NOMO-1 (cell line): ENCODE results near the gene UBAP1.
A peak's percentile ranks its signal among the peaks of the same experiment; 100 is the strongest.
"Not testable (repeated sequence)": the region's sequence is repeated elsewhere in the genome, so short reads cannot be mapped to it uniquely, and the experiment has no call there.

Experiments
- DNase-seq, 2 experiments: peaks; one replicate each; lab custom pipeline; 2025; ENCODE audit not compliant: unreplicated experiment in 2 of 2; lab: John Stamatoyannopoulos, UW

Gene UBAP1

DNA sequence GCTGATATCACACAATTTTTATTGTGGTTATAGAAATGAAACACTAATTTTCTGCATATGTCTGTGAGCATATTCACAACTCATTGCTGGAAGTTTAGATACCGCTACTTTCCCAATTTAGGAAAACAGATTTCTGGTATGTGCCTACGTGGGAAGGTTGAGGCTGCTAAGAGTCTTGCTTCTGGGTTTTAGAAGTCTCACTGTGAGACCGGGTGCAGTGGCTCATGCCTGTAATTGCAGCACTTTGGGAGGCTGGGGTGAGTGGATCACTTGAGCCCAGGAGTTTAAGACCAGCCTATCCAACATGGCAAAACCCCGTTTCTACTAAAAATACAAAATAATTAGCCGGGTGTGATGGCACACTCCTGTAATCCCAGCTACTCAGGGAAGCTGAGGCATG is 39.6 kb downstream of the UBAP1 start:
- no peak for DNase-seq

- DNase-seq = no peak
These were observed 40.6 kb downstream of the UBAP1 start for GRCh38 chr9:34219421-34219820.

DNA sequence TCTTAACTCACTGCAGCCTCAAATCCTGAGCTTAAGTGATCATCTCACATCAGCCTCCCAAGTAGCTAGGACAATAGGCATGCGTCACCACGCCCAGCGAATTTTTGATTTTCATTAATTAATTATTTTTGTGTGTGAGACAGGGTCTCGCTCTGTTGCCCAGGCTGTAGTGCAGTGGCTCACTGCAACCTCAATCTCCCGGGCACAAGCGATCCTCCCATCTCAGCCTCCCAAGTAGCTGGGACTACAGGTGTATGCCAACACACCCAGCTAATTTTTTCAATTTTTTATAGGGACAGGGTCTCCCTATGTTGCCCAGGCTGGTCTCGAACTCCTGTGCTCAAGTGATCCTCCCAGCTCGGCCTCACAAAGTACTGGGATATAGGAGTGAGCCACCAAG is 41.4 kb downstream of the UBAP1 start:
- DNase-seq = no peak

DNA sequence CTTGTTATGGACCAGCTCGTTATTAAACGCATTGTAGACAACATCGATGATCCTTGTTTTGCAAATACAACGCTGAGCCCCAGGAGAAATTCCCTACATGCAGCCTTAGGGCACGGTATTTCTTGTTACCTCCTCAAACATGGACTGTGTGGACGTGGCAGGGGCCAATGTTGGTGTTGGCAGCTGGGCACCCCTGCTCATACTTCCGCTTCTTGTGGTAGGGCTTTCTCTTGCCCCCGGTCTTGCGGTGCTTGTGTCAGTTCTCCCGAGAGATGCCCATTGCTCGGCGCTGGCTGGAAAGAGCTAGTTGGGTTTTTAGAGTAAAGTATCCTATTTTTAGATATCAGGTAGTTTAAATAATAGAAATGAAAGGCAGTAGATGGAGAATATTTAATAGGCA is 45.5 kb downstream of the UBAP1 start:
- no peak for DNase-seq

DNA sequence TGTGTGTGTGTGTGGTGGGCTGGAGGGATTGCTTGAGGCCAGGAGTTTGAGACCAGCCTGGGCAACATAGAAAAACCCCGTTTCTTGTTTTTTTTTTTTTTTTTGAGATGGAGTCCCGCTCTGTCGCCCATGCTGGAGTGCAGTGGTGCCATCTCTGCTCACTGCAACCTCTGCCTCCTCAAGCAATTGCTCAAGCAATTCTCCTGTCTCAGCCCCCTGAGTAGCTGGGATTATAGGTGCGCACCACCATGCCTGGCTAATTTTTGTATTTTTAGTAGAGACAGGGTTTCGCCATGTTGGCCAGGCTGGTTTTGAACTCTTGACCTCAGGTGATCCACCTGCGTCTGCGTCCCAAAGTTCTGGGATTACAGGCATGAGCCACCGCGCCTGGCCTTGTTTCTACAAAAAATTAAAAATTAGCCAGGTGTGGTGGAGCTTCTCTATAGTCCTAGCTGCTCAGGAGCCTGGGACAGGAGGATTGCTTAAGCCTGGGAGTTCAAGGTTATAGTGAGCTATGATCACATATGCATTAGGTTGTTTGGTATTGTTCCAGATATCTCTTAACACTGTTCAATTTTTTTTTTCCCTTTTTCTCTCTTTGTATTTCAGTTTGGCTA is 47.4 kb downstream of the UBAP1 start:
- DNase-seq = not testable (repeated sequence)

- no peak for DNase-seq
These were observed 48.6 kb downstream of the UBAP1 start for GRCh38 chr9:34227445-34227844.

GRCh38 chr9:34230556-34230955 is 51.7 kb downstream of the UBAP1 start:
- no peak for DNase-seq

DNA sequence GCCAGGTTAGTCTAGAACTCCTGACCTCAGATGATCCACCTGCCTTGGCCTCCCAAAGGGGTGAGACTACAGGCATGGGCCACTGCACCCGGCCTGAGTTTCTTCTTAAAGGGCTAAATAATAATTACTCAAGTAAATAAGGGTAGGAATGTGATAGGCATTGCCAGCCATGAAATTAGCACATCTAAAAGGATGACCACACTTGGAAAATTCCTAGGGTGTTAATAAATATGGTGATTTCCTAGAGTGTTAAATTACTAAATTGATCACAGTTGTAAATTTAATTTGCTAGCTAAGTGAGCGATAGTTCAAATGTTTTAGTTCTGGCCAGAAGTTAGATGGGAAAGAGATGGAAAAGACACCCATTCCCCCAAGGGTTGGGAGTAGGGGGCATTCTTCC is 53.4 kb downstream of the UBAP1 start:
- no peak for DNase-seq

DNA sequence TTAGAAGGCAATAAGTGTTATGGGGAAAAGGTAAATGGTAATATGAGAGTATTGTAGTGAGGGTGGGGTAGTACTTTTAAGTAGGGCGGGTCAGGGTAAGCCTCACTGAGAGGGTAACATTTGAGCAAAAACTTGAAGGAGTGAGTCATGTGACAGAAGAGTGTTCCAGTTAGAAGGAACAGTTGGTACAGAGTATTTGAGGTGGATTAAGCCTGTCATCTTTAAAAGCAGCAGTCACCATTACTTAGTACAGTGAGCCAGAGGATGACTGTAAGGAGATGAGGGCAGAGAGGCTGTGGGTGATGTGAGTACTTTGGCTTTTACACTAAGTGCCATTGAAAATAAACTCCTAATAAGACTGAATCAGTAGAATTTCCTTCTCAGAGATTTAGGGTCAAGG is 54.8 kb downstream of the UBAP1 start:
- DNase-seq = no peak

DNA sequence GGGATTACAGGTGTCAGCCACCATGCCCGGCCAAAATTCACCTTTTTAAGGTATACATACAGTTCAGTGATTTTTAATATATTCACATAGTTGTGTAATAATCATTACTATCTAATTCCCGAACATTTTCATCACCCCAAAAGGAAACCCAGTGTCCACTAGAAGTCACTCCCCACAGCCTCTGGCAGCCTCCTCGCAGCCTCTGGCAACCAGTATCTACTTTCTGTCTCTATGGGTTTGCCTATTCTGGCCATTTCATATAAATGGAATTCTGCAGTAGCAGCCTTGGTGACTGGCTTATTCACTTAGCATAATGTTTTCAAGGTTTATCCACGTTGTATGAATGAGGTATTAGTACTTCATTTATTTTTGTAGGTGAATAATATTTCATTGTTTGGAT is 59.0 kb downstream of the UBAP1 start:
- DNase-seq = no peak

DNA sequence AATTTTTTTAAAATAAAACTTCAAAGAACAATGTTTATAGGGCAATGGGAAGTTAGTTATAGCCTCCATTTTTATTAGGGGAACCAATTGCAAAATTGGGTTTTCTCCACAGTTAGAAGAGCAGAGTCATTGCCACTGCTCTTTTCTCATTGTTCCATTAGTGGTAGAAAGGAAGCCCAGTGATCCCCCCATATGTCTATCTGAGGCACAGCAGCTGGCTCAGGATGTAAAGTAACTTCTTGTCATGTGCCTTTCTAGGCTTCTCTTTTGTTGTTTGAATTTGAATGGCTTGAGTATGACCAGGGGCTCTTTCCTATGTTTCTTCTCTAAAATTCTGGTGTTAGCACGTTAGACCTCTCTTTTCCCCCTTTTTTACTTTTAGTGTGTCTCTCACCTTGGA is 61.2 kb downstream of the UBAP1 start:
- no peak for DNase-seq

DNA sequence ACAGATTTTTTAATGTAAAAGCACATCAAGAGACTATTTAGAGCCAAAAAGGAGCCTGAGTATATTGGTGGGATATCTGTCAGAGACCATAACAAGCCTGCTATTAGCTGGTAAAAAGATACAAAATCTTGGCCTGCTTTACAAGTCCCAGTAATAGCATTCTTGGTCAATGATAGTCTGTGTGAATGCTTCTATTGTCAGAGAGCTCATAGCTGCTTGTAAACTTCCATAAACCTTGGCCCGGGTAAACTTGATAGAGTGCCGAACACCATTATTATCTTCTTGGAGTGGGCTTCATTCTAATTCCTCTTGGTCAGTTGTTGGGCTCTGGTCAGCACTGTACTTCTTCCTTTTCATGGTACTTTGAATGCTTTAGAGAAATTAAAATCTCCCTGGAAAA is 64.0 kb downstream of the UBAP1 start:
- DNase-seq = no peak

- DNase-seq = not testable (repeated sequence)
These were observed 66.4 kb downstream of the UBAP1 start for GRCh38 chr9:34245212-34245611.

DNA sequence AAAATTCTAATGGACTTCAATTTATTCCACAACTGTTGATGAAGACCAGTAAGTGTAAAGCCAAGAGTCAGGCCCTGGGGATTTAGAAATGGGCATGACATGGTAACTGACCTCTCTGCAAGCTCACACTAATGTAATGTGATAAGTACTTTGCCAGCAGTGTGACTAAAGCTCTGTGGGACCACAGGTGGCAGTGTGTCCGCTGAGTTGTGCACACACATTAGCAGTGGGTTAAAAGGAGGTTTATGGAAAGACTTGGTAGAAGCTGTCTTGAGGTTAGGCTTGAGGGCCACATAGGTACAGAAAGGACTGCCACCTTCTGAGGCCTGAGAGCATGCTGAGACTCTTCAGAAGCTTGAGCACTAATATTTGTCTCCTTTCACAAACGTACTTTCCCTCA is 67.6 kb downstream of the UBAP1 start:
- DNase-seq = no peak

- DNase-seq = not testable (repeated sequence)
These were observed 68.9 kb downstream of the UBAP1 start for GRCh38 chr9:34247782-34248181.

DNA sequence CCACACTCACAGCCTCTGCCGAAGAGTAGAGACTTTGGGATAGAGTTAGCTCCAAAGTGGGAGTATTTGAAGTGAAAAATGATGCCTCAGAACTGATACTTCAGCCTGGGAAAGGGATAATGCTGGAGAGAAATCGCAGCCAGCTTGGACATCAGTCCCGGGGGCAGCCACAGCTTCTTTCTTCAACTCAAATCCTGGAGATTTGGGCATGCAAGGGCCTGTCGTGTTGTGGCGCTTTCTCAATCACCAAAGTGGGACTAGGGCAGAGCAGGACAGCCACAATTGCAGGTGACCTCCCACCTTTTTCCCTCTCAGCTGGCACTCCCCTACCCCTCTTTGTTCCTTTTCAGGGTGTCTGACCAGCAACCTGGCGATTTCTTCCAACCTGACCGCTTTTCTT is 70.4 kb downstream of the UBAP1 start:
- DNase-seq = no peak

- no peak for DNase-seq
These were observed 71.9 kb downstream of the UBAP1 start for GRCh38 chr9:34250721-34251120.

- no peak for DNase-seq
These were observed 73.2 kb downstream of the UBAP1 start for GRCh38 chr9:34252016-34252415.

DNA sequence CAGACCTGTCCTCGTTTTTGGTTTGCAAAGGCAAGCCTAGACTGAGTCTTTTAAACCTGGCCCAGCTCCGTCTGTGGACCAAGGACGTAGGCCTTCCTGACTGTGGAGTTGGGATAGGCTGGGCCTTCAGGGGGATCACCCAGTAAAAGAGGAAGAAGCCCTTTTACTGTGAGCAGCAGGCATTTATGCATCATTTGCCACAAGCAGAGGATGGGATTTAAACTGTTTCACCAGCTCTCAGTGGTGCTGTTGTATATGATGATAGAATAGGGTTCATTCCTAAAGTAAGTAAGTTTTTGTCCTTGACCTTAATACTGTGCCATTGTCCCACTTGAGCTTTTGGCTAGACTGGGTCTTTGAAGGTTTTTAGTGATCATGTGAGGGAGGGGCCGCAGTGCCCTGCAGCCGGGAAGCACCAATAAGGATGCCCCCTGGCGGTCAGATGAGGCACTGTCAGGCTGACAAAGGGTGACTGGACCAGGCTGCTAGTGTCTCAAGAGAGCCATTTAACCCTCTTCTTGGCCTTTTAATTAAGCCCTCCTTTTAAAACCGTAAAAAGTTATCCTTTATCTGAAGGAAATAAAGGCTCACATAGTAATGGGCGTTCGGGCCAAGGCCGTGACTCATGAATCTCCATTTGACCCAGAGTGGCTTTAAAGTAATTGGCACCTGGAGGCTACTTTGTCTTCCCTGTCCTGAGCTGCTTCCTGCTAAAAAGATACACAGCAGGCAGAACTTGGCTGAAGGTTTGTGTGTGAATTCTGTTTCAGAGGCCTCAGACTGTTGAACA is 74.0 kb downstream of the UBAP1 start:
- DNase-seq = peak; percentile 38 to 70

DNA sequence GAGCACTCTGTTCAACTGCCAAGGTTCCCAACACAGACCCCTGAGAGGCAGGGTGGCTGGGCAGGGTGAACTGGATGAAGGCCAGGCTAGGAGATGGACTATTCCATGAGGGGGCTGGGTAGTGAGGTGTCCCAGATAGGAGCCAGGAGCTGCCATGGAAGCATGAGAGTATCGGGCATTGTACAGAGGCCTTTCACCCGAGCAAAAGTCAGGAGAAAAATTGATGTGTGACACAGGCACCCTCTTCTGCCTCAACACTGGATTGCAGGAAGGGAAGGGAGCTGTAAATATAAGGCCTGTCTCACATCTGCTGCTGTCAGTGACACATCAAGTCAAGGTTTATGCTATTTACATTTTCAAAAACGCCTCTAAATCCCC is 74.6 kb downstream of the UBAP1 start:
- no peak for DNase-seq

DNA sequence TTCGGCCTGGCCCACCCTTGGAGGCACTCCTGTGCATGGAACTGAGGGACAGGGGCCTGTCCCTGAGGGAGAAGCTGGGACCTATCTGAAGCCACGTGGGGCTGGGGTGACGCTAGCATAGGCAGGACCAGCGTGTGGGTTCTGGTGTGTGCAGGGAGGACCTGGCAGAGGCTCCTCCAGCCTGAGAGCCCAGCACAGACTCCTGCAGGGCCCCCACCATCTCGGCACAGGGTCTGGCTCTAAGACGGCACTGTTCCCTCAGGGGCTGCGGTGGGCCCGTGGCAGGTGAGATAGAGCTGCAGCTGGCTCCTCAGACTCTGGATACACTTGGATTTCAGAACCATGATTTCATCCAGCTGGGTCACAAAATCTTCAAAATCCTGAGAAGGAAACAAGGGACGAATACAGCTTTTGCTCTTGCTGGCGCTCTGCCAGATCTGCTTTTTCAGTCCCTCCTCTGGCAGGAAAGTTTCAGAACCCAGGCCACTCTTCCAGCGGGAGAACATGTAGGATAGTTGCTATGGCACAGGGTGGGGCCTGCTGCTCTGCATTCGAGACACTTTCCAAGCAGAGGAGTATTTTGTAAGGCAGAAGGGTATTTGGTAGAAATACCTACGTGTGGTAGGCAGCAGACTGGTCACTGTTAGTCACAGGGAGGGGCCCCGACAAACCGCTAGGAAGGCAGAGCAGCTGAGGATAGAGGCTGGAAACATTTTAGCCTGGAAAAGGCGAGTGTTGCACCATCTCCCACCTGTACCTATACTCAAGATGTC is 75.5 kb downstream of the UBAP1 start:
- DNase-seq = no peak
